ENCODE results near the gene GPR78. TPM values are rescaled to one million over a fixed set of nuclear protein-coding genes. Genes with fewer than 3 reads are reported as not detected.
A peak's percentile ranks its signal among the peaks of the same experiment; 100 is the strongest.

Gene GPR78
- polyA plus RNA-seq, 1 of the 3 experiments (the other 2 are of a cell fraction), result not detected

DNA sequence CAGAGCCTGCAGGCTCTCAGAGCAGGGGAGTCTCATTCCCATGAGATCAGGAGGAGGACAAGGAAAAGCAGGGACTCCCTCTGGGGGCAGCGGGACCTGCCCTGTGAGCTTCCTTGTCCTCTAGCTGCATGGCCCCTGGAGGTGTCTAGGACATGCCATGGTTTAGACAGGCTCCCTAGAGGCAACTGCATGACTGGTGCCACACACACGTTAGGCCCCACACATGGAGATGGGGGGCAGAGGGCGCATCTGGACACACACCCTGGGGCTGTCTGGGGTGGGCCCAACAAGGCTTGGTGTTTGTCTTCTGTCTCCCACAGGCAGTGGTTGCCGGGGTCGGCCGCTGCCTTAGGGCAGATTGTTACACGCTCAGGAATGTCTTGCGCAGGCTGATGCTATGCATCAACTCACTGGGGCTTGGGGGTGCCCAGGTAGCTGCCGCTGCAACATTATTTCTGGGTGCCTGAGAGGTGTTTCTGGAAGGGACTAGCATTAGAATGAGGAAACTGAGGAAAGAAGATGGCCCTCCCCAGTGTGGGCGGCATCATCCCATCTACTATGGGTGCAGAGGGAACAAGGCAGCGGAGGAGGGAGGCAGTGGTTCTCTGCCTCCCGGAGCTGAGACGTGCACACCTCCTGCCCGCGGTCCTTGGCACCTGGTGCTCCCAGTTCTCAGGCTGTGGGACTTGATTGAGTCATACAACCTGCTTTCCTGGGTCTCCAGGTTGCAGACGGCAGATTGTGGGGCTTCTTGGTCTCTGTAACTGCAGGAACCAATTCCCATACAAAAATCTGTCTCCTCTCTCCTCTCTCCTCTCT lies 32.1 kb upstream of the GPR78 start:
- TF ChIP-seq FOXJ3 (CRISPR knock-in tag; IDR thresholded peaks at IDR 0.05) (no peak), ELF1 (IDR thresholded peaks at IDR 0.05) (no peak), GATA2 (CRISPR knock-in tag; IDR thresholded peaks at IDR 0.05) (no peak), NFIC (IDR thresholded peaks at IDR 0.05; ENCODE audit: borderline replicate concordance) (no peak), TCF12 (IDR thresholded peaks at IDR 0.05) (no peak), CHD2 (IDR thresholded peaks at IDR 0.05; ENCODE audit: low read length, partially characterized antibody) (no peak), JUND (IDR thresholded peaks at IDR 0.05) (no peak), SIN3A (IDR thresholded peaks at IDR 0.05; ENCODE audit: borderline replicate concordance, low read depth, low read length) (no peak), GABPA (IDR thresholded peaks at IDR 0.05; ENCODE audit: low read depth) (no peak), RXRA (IDR thresholded peaks at IDR 0.05; ENCODE audit: borderline replicate concordance, low read depth) (no peak), TEAD4 (IDR thresholded peaks at IDR 0.05; ENCODE audit: borderline replicate concordance, insufficient read depth) (no peak), RFX5 (IDR thresholded peaks at IDR 0.05; ENCODE audit: low read length) (no peak)
- TF ChIP-seq, protein P1, sequence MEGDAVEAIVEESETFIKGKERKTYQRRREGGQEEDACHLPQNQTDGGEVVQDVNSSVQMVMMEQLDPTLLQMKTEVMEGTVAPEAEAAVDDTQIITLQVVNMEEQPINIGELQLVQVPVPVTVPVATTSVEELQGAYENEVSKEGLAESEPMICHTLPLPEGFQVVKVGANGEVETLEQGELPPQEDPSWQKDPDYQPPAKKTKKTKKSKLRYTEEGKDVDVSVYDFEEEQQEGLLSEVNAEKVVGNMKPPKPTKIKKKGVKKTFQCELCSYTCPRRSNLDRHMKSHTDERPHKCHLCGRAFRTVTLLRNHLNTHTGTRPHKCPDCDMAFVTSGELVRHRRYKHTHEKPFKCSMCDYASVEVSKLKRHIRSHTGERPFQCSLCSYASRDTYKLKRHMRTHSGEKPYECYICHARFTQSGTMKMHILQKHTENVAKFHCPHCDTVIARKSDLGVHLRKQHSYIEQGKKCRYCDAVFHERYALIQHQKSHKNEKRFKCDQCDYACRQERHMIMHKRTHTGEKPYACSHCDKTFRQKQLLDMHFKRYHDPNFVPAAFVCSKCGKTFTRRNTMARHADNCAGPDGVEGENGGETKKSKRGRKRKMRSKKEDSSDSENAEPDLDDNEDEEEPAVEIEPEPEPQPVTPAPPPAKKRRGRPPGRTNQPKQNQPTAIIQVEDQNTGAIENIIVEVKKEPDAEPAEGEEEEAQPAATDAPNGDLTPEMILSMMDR (IDR thresholded peaks at IDR 0.05), result no peak
- TF ChIP-seq, protein P2, sequence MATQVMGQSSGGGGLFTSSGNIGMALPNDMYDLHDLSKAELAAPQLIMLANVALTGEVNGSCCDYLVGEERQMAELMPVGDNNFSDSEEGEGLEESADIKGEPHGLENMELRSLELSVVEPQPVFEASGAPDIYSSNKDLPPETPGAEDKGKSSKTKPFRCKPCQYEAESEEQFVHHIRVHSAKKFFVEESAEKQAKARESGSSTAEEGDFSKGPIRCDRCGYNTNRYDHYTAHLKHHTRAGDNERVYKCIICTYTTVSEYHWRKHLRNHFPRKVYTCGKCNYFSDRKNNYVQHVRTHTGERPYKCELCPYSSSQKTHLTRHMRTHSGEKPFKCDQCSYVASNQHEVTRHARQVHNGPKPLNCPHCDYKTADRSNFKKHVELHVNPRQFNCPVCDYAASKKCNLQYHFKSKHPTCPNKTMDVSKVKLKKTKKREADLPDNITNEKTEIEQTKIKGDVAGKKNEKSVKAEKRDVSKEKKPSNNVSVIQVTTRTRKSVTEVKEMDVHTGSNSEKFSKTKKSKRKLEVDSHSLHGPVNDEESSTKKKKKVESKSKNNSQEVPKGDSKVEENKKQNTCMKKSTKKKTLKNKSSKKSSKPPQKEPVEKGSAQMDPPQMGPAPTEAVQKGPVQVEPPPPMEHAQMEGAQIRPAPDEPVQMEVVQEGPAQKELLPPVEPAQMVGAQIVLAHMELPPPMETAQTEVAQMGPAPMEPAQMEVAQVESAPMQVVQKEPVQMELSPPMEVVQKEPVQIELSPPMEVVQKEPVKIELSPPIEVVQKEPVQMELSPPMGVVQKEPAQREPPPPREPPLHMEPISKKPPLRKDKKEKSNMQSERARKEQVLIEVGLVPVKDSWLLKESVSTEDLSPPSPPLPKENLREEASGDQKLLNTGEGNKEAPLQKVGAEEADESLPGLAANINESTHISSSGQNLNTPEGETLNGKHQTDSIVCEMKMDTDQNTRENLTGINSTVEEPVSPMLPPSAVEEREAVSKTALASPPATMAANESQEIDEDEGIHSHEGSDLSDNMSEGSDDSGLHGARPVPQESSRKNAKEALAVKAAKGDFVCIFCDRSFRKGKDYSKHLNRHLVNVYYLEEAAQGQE (IDR thresholded peaks at IDR 0.05; ENCODE audit: low read depth, low read length), result no peak
- Histone ChIP-seq H3K4me1 (ENCODE audit: control insufficient read depth in 1 of 2, insufficient read depth in 2 of 2, low read depth in 1 of 2, low read length in 1 of 2) (no peaks in the 10 kb centered on the region), H3K27me3 (ENCODE audit: insufficient read depth) (no peaks in the 10 kb centered on the region), H4K20me1 (ENCODE audit: insufficient read depth) (no peaks in the 10 kb centered on the region), H3K4me2 (no peak overlapping the region), H3K9me2 (no peaks in the 10 kb centered on the region), H3K27ac (ENCODE audit: low read depth in 2 of 2, low read length in 1 of 2) (no peak overlapping the region), H3K36me3 (replicated peaks in 1 of 2; ENCODE audit: control insufficient read depth in 1 of 2, insufficient read depth in 2 of 2, low read length in 1 of 2) (no peaks in the 10 kb centered on the region), H3K9me3 (no peaks in the 10 kb centered on the region), H3K4me3 (ENCODE audit: low read depth in 2 of 2, low read length in 1 of 2) (no peak overlapping the region), H3K79me2 (ENCODE audit: insufficient read depth) (no peaks in the 10 kb centered on the region), H2AFZ (ENCODE audit: low read depth) (no peak overlapping the region), H3F3A (replicated peaks; ENCODE audit: insufficient read depth) (no peaks in the 10 kb centered on the region), H3K9ac (no peak overlapping the region)
- POLR2A ChIA-PET, result no interaction called here
- WGBS (ENCODE audit: low lambda C conversion rate), result 74% methylated on average over 12 of the region's 16 CpGs
- peak; percentile 20 for DNase-seq
- CTCF ChIA-PET, result interaction anchor here (1.1 kb wide), 2 partner anchors 10 to 16 kb away, joined by 3 read pairs; no protein-coding TSS in a partner anchor

All from SK-N-SH (cell line).